ENCODE results near the gene NAGLU.

The NAGLU gene

GRCh38 chr17:42560246-42560645 is 24.2 kb downstream of the NAGLU start:
- TF ChIP-seq, protein P1, sequence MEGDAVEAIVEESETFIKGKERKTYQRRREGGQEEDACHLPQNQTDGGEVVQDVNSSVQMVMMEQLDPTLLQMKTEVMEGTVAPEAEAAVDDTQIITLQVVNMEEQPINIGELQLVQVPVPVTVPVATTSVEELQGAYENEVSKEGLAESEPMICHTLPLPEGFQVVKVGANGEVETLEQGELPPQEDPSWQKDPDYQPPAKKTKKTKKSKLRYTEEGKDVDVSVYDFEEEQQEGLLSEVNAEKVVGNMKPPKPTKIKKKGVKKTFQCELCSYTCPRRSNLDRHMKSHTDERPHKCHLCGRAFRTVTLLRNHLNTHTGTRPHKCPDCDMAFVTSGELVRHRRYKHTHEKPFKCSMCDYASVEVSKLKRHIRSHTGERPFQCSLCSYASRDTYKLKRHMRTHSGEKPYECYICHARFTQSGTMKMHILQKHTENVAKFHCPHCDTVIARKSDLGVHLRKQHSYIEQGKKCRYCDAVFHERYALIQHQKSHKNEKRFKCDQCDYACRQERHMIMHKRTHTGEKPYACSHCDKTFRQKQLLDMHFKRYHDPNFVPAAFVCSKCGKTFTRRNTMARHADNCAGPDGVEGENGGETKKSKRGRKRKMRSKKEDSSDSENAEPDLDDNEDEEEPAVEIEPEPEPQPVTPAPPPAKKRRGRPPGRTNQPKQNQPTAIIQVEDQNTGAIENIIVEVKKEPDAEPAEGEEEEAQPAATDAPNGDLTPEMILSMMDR (IDR thresholded peaks at IDR 0.05; ENCODE audit: low read length, missing control alignments) = no peak
- no peak overlapping the region for H3K4me3 ChIP-seq (replicated peaks; ENCODE audit: low read depth, low read length)
- DNase-seq (ENCODE audit: low read depth) = no peak

DNA sequence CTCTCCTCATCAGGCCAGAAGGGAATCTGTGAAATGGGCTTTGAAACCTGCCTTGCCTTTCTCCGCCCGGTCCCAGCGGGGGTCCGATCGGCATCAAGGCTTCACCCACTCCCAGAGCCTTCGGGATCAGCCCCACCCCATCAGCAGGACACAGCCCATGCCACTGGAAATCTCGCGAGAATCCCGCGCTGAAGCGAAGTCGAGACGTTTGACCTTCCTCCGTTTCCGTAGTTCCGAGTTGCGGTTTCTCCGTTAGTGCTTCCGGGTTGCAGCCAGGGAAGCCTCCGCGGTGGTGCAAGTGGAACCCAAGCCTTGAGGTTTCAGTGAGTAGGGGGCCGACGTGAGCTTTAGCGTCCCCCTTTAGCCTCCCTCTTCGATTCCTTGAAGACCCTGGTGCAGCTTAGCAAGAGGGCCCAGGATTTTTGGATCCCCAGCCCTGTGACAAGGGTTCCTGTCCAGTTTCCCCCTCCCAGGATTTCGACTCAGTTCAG is 25.9 kb downstream of the NAGLU start, which contains the start of gene COASY:
TSS of gene COASY (plus strand) at position 252 of the 491 bp plus-strand sequence. CDS start 475 bp downstream, outside the sequence.
- TF ChIP-seq, protein P1 (IDR thresholded peaks at IDR 0.05; ENCODE audit: low read length, missing control alignments) = no peak
- H3K4me3 ChIP-seq (replicated peaks; ENCODE audit: low read depth, low read length) = peak within 1 kb of the TSS; percentile 78
- DNase-seq (ENCODE audit: low read depth) = peak; percentile 99

- TF ChIP-seq, protein P1 (IDR thresholded peaks at IDR 0.05; ENCODE audit: low read length, missing control alignments) = no peak
- peak overlapping the region; percentile 78 for H3K4me3 ChIP-seq (replicated peaks; ENCODE audit: low read depth, low read length)
- peak; percentile 40 for DNase-seq (ENCODE audit: low read depth)
These were observed 26.5 kb downstream of the NAGLU start for GRCh38 chr17:42562388-42563142.

DNA sequence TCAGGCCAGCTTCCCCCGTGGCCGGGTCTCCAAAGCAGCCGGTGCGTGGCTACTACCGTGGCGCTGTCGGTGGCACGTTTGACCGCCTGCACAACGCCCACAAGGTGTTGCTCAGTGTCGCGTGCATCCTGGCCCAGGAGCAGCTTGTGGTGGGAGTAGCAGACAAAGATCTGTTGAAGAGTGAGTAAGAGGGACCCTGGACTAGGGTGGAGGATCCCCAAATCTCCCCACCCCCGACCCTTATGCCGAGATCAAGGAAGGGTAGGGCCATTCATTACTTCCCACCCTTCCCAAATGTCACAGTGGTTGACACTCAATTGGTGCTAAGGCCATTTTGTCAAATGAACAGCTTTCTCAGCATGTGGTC is 27.1 kb downstream of the NAGLU start:
- no peak for DNase-seq (ENCODE audit: low read depth)
- TF ChIP-seq, protein P1 (IDR thresholded peaks at IDR 0.05; ENCODE audit: low read length, missing control alignments) = no peak

DNA sequence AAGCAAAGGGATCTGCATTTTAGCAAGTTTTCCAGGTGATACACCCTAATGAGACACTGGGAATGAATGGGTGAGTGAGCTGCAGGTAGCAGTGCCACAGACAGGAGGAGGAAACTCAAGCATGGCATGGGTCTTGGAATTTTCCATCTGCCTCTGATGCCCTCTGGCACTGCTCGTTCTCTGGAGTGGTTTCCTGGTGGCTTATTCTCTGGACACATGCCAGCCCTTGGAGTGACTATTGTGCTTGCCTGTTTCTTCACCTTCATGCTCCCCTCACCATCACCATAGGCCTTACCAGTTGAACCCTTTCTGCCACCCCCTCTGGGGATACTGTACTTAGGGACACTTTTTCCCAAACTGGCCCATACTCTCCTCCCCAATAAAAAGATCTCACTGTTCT is 27.5 kb downstream of the NAGLU start:
- H3K4me3 ChIP-seq (replicated peaks; ENCODE audit: low read depth, low read length) = peak overlapping the region; percentile 78
- DNase-seq (ENCODE audit: low read depth) = no peak
- TF ChIP-seq, protein P1 (IDR thresholded peaks at IDR 0.05; ENCODE audit: low read length, missing control alignments) = no peak

More for the DNA sequence above, 27.1 kb downstream of the NAGLU start:
- H3K4me3 ChIP-seq (replicated peaks; ENCODE audit: low read depth, low read length) = peak overlapping the region; percentile 78

DNA sequence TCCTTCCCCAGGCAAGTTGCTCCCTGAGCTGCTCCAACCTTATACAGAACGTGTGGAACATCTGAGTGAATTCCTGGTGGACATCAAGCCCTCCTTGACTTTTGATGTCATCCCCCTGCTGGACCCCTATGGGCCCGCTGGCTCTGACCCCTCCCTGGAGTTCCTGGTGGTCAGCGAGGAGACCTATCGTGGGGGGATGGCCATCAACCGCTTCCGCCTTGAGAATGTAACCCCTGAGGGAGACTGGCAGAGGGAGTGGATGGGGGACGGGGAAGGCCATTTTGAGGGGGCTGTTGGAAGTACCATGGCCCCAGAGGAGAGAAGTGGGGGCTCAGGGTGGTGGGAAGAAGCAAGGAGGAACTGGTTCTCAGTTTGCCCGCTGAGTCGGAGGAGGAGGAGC is 27.9 kb downstream of the NAGLU start:
- DNase-seq (ENCODE audit: low read depth) = no peak
- TF ChIP-seq, protein P1 (IDR thresholded peaks at IDR 0.05; ENCODE audit: low read length, missing control alignments) = no peak
- no peak overlapping the region for H3K4me3 ChIP-seq (replicated peaks; ENCODE audit: low read depth, low read length)

Measured in fibroblast of pulmonary artery (primary cell).